Tibial nerve (tissue), 4 donors: ENCODE measurements around the gene LIM2. TPM values are rescaled to one million over a fixed set of nuclear protein-coding genes. Genes with fewer than 3 reads are reported as not detected.

Experiments used
- DNase-seq, 2 donors: peaks; one replicate each; pipeline ENCODE4 v3.0.0-alpha.2; 2019; ENCODE audit warnings: low spot score in 2 of 2
- H3K27ac ChIP-seq, 4 donors: fragments of 200-600 bp; sonication (generic) in 3 of 4; one replicate each; pipeline ENCODE4 v1.5.1; 2017 to 2019; ENCODE audit warnings: mild to moderate bottlenecking in 1 of 4
- H3K27me3 ChIP-seq, 2 donors: fragments of 200-600 bp; sonication (generic) in 1 of 2; one replicate each; pipeline versions ENCODE4 v1.5.1 to v1.6.0; 2017 to 2019
- H3K36me3 ChIP-seq, 3 donors: fragments of 200-600 bp; sonication (generic); one replicate each; pipeline ENCODE4 v1.5.1; 2018 to 2019
- H3K4me1 ChIP-seq, 4 donors: fragments of 200-600 bp; sonication (generic) in 3 of 4; one replicate each; pipeline ENCODE4 v1.5.1; 2017 to 2019
- H3K4me3 ChIP-seq, 4 donors: fragments of 200-600 bp; sonication (generic) in 3 of 4; one replicate each; pipeline ENCODE4 v1.5.1; 2017 to 2019; ENCODE audit warnings: mild to moderate bottlenecking in 1 of 4, moderate library complexity in 1 of 4
- H3K9me3 ChIP-seq, 4 donors: fragments of 200-600 bp; sonication (generic) in 3 of 4; one replicate each; pipeline ENCODE4 v1.5.1; 2017 to 2019
- EP300 ChIP-seq, 2 donors: sonication (generic); formaldehyde crosslinking; IDR thresholded peaks; one replicate each; pipeline ENCODE4 v1.6.1; 2017; ENCODE audit warnings: antibody characterized with exemption in 2 of 2, mild to moderate bottlenecking in 1 of 2
- POLR2A ChIP-seq, 2 donors: fragments of 450-650 bp; IDR thresholded peaks; one replicate each; pipeline ENCODE4 v1.6.1; 2017; ENCODE audit warnings: antibody characterized with exemption in 2 of 2, mild to moderate bottlenecking in 2 of 2, moderate library complexity in 2 of 2
- WGBS, 2 donors: methylation state at CpG; one replicate each; pipeline ENCODE4 v1.1.5; 2018; 5-methylcytosine and 5-hydroxymethylcytosine counted together
- total RNA-seq, 4 donors: library from RNA; depleted of rRNA; stranded (reverse); fragments of >200 nt; gene quantifications; one replicate each; pipeline ENCODE4 v1.1.0, GENCODE V29; 2016
- TF ChIP-seq, protein P1 (sequence below), 5 experiments: fragments of 200-600 bp in 3 of 5; fragments of 450-650 bp in 2 of 5; sonication (generic) in 3 of 5; IDR thresholded peaks; one replicate each; pipeline ENCODE4 v1.5.1; 2016 to 2019; ENCODE audit warnings: antibody characterized with exemption in 5 of 5, mild to moderate bottlenecking in 3 of 5, moderate library complexity in 2 of 5

Gene LIM2, protein sequence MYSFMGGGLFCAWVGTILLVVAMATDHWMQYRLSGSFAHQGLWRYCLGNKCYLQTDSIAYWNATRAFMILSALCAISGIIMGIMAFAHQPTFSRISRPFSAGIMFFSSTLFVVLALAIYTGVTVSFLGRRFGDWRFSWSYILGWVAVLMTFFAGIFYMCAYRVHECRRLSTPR
- total RNA-seq, result not detected

DNA sequence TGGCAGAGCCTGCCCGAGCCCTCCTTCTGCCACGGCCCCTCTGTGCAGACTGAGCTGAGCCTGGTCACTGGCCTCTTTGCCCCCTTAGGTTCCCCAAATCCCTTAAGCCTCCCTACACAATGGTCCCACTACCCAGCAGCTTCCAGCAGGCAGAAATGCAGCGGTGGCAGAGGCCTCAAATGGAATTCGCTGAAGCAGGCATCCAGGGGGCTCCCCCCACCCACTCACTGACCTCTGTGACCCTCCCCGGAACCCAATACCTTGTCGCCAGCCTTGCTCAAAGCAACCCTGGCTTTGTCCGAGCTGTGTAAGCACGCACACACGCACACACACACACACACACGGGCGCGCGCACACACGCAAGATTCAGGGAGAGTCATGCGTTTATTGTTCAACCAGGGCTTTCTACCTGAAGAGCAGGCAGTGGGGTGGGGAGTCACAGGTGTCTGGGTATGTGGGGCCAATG is at the start of gene LIM2:
Gene LIM2 (minus strand): TSS at position 51 of the 466 bp plus-strand sequence. CDS start 531 bp downstream, outside the sequence.
- Histone ChIP-seq H3K4me1 (no peaks in the 10 kb centered on the region), H3K9me3 (no peaks in the 10 kb centered on the region), H3K27me3 (no peaks in the 10 kb centered on the region), H3K27ac (no peak within 1 kb of the TSS), H3K4me3 (no peak within 1 kb of the TSS), H3K36me3 (no peaks in the 10 kb centered on the region)
- DNase-seq, result no peak
- WGBS, 2 donors, result 80 to 81% methylated on average over 9 to 15 of the region's 15 CpGs
- TF ChIP-seq, protein P1, sequence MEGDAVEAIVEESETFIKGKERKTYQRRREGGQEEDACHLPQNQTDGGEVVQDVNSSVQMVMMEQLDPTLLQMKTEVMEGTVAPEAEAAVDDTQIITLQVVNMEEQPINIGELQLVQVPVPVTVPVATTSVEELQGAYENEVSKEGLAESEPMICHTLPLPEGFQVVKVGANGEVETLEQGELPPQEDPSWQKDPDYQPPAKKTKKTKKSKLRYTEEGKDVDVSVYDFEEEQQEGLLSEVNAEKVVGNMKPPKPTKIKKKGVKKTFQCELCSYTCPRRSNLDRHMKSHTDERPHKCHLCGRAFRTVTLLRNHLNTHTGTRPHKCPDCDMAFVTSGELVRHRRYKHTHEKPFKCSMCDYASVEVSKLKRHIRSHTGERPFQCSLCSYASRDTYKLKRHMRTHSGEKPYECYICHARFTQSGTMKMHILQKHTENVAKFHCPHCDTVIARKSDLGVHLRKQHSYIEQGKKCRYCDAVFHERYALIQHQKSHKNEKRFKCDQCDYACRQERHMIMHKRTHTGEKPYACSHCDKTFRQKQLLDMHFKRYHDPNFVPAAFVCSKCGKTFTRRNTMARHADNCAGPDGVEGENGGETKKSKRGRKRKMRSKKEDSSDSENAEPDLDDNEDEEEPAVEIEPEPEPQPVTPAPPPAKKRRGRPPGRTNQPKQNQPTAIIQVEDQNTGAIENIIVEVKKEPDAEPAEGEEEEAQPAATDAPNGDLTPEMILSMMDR (IDR thresholded peaks at IDR 0.05), result no peak
- TF ChIP-seq EP300 (IDR thresholded peaks at IDR 0.05), result no peak

DNA sequence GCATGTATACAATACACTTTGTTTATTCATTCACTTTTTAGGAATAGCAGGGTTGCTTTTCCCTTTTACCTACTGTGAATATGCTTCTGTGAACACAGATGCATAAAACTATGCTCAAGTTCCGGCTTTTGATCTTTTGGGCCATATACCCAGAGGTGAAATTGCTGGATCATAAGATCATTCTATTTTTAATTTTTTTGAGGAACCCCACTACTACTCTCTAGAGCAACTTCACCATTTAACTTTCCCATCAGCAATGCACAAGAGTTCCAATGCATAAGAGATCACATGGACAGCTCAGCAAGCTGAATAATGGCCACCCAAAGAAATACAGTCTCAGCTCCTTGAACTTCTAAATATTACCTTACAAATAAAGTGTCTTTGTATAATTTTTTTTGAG is 46.7 kb upstream of the LIM2 start:
- no peak for DNase-seq
- WGBS, 2 donors, result 66 to 73% methylated on average over 1 of the region's 1 CpG
- Histone ChIP-seq H3K9me3 (no peaks in the 10 kb centered on the region), H3K36me3 (no peaks in the 10 kb centered on the region), H3K4me1 (no peaks in the 10 kb centered on the region), H3K27ac (no peak overlapping the region), H3K4me3 (no peak overlapping the region), H3K27me3 (peaks cover 0 to 16% of the 10 kb centered on the region in 2 donors)
- TF ChIP-seq, protein P1 (IDR thresholded peaks at IDR 0.05), result no peak
- TF ChIP-seq EP300 (IDR thresholded peaks at IDR 0.05), result peak in 1 of 2 donors; percentile 24

DNA sequence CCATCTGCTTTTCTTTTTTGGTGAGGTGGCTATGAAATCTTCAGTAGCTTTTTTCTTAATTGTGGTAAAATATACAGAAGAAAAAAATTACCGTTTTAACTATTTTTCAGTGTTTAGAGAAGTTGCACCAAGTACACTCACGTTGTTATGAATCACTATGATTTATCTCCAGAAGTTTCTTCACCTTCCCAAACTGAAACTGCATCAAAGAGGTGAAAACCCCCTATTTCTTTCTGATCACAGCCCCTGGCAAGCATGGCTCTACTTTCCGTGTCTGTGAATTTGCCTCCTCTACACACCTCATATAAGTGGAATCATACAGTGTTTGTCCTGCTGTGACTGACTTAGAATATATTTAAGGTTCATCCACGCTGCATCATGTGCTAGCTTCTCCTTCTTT is 45.3 kb upstream of the LIM2 start:
- Histone ChIP-seq H3K27me3 (peaks cover 0 to 6% of the 10 kb centered on the region in 2 donors), H3K27ac (no peak overlapping the region), H3K36me3 (no peaks in the 10 kb centered on the region), H3K4me1 (no peaks in the 10 kb centered on the region), H3K9me3 (no peaks in the 10 kb centered on the region), H3K4me3 (no peak overlapping the region)
- WGBS, 2 donors, result 51 to 66% methylated on average over 4 of the region's 4 CpGs
- no peak for TF ChIP-seq EP300 (IDR thresholded peaks at IDR 0.05)
- TF ChIP-seq, protein P1 (IDR thresholded peaks at IDR 0.05), result no peak
- DNase-seq, result no peak

DNA sequence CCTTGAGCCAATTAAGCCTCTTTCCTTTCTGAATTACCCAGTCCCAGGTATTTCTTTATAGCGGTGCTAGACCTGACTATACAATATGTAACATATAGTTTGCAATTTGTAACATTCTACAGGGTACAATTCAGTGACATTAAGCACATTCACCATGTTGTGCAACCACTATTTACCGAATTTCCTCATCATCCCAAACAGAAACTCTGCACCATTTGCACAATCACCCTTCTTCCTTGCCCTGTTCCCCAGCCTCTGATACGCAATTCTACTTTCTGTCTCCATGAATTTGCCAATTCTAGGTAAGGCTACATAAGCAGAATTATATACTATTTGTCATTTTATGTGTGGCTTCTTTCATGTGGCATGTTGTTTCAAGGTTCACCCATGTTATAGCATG is 43.4 kb upstream of the LIM2 start:
- 51 to 65% methylated on average over 3 of the region's 3 CpGs for WGBS, 2 donors
- DNase-seq, result no peak
- H3K4me3 ChIP-seq, result no peak overlapping the region

DNA sequence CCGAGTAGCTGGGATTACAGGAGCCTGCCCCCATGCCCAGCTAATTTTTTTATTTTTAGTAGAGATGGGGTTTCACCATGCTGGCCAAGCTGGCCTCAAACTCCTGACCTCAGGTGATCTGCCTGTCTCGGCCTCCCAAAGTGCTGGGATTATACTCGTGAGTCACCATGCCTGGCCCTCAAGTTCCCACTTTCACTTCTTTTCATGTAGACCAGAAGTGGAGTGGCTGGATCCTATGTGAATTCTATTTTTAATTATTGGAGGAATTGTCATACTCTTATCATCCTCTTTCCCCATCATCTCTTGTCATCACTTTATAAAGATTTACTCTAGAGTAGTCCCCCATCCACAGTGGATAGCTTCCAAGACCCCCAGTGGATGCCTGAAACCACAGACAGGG is 42.4 kb upstream of the LIM2 start:
- Histone ChIP-seq H3K4me1 (no peaks in the 10 kb centered on the region), H3K27me3 (no peaks in the 10 kb centered on the region), H3K27ac (no peak overlapping the region), H3K36me3 (no peaks in the 10 kb centered on the region), H3K9me3 (no peaks in the 10 kb centered on the region), H3K4me3 (no peak overlapping the region)
- TF ChIP-seq, protein P1 (IDR thresholded peaks at IDR 0.05), result no peak
- TF ChIP-seq EP300 (IDR thresholded peaks at IDR 0.05), result no peak
- no peak for TF ChIP-seq POLR2A (IDR thresholded peaks at IDR 0.05)
- no peak for DNase-seq
- 45 to 58% methylated on average over 3 of the region's 3 CpGs for WGBS, 2 donors

More for the DNA sequence above, 43.4 kb upstream of the LIM2 start:
- Histone ChIP-seq H3K4me1 (no peaks in the 10 kb centered on the region), H3K36me3 (no peaks in the 10 kb centered on the region), H3K27me3 (no peaks in the 10 kb centered on the region), H3K9me3 (no peaks in the 10 kb centered on the region), H3K27ac (no peak overlapping the region)
- peak; percentile 40 to 56 for TF ChIP-seq EP300 (IDR thresholded peaks at IDR 0.05)
- TF ChIP-seq, protein P1 (IDR thresholded peaks at IDR 0.05), result no peak
